LNCAP (cell line): ENCODE data around the gene SPTSSB.

Experiments used
- TF ChIP-seq, protein P1 (sequence below): fragments of 450-650 bp; IDR thresholded peaks from 2 replicates; pipeline ENCODE4 v1.5.1; 2017; ENCODE audit warnings: mild to moderate bottlenecking

SPTSSB gene

DNA sequence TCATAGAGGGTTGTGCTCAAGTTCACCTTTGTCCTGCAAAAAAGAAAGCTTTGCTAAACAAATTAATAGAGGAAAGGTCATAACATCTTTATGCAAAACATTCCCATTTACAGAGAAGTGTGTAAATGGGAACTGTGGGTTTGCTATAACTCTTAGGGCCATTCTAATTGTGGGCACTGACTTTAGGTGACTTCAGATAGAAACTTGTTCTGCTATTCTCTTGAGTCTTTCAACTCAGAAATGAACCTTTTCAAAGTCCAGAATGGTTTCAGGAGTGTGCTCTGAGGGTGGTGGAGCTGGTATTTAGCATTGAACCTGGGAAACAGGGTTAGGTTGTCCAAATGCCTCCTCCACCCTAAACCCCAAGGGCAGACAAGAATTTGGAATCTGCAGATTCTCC lies 34.0 kb downstream of the SPTSSB start:
- TF ChIP-seq, protein P1, sequence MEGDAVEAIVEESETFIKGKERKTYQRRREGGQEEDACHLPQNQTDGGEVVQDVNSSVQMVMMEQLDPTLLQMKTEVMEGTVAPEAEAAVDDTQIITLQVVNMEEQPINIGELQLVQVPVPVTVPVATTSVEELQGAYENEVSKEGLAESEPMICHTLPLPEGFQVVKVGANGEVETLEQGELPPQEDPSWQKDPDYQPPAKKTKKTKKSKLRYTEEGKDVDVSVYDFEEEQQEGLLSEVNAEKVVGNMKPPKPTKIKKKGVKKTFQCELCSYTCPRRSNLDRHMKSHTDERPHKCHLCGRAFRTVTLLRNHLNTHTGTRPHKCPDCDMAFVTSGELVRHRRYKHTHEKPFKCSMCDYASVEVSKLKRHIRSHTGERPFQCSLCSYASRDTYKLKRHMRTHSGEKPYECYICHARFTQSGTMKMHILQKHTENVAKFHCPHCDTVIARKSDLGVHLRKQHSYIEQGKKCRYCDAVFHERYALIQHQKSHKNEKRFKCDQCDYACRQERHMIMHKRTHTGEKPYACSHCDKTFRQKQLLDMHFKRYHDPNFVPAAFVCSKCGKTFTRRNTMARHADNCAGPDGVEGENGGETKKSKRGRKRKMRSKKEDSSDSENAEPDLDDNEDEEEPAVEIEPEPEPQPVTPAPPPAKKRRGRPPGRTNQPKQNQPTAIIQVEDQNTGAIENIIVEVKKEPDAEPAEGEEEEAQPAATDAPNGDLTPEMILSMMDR, result no peak

DNA sequence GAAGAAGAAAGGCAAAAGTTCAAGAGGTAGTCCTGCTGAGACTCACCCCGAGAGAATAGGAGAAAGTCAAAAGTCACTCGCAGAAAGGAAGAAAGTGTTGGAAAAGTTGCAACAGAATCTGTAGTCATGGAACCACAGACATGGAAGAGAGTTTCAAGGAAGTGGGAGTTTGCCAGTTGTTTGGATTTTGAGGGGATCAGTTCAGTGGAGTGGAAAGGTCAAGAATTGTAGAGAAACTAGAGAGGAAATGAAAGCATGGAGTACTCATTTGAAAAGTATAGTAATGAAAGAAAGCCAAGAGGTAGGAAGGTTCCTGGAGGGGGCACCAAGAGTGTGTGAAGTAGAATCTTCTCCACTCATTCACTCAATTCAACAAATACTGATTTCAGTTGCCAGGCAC lies 34.7 kb downstream of the SPTSSB start:
- TF ChIP-seq, protein P1, result no peak

DNA sequence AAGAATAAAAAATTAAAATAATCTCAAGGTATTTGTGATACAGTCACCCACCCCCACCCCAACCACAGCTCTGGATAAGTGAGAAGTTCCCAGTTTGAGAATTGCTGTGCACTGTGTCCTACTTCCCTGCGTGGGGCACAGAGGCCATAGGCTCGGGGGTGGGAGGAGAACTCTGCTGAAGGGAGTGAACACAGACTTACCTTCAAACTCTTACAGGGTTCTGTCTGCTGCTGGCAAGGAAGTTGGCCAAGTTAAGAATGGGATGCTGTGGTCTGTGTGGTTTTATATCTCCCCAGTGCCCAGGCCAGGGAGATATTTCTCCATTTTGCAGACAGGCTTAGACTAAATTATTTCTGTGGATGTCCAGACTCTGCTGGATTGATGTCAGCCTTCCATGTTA lies 37.6 kb downstream of the SPTSSB start:
- TF ChIP-seq, protein P1, result no peak

DNA sequence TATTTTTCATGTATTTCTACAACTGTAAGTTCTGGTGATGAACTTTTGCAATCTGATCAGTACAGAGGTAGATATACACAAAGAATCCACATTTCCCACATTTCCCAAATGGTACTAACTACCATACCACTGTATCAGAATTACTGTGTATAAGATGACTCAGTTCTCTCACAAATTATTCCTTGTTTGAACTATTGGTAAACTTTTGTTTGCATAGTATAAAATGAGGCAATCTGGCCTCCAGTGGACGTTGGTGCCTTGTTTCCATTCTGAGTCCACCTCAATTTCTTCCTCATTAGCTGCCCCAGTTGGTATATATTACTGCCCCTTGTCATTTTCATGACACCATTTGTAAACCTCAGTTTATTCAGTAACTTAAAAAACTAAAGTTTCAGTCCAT lies 38.5 kb downstream of the SPTSSB start:
- TF ChIP-seq, protein P1, result no peak

DNA sequence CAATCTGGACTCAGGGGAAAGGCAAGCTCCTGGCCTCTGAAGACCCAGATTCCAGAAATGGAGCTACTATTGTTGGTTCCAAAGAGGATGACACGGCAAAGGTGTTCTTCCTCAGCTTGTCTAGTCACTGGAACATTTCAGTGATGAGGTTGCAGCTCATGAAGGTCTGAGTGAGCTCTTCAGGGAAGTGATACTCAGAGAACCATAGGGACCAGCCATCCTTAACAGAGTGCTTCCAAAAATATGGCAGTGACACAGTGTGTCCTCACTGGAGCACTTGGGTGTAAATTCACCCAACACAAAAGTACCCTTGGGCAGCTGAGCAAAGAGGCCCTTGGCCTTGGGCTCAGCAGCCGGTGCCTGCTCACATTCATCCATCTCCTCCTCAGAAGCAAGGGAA lies 46.3 kb downstream of the SPTSSB start:
- TF ChIP-seq, protein P1, result no peak

DNA sequence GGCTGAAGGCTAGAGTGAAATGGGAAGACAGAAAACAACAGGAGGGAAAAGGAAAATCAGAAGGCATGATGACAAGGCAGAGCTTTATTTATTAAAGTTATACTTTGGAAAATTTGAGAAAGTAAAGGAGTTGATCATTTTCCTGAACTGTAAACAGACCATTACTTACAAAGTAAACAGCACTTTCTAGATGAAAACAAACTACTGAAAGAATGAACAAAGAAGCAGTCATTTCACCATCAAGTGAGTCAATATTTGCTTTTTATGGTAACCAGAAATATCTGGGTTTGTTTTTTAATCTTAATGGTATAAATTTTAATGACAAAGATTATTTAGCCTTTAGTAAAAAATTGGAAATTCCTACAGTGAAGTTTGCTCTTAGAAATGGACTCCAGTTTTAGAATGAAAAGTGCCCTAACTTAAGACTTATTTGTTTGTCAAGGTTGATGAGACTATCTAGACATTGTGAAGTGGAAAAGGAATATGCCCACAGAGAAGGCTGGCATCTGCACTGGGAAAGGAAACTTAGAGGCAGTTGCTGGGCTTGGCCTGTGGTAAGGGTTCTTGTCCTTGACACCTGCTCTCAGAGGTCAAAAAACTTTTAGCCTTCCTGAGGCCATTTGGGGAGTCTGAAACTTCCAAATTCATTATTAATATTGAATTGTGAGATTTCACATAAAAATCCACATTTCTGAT lies 47.2 kb downstream of the SPTSSB start:
- TF ChIP-seq, protein P1, result no peak

DNA sequence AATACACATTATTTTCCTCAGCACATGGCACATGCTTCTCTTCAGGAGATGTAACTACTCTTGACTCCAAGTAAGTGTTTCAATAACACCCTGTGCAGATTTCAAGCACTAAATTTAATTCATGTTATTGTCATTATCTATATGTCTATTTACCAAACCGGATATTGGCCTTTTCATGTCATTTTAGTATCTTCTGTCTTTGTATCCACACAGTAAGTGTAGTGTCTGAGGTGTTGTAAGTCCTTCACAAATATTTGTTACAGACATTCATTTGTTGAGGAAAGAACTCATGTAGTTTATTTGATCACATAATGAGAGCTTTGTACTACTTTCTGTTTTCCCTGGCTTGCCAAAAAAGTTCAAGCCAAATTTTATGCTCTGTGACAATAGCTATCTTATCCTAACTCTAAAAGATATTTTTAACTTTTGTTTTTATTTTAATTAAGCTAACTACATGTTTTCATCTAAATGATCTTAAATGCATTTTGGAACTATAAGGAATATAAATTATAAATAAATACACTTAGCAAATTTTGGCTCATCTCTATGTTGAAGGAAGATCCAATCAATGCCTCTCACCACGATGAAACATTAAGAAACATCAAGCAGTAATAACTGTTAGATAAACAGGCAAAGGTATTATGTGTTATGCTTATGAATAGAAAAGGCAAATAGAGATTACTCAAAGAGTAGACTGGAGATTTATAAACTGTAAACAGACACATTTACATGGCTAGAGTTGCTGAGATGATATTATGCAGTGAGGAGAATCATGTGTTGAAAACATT lies 48.3 kb downstream of the SPTSSB start:
- TF ChIP-seq, protein P1, result no peak
